GM21390 (cell line): Measurements from ENCODE around the gene PRKCB.
A peak's percentile ranks its signal among the peaks of the same experiment; 100 is the strongest.
"Not testable (repeated sequence)": the region's sequence is repeated elsewhere in the genome, so short reads cannot be mapped to it uniquely, and the experiment has no call there.

ENCODE experiments used
- ATAC-seq: cut with Tn5 transposase; IDR thresholded peaks from one replicate; pipeline ENCODE4 v1.9.1; 2021; ENCODE audit not compliant: unreplicated experiment

Gene PRKCB

GRCh38 chr16:24075931-24076716 is 240.3 kb downstream of the PRKCB start:
- ATAC-seq, result peak; percentile 62

GRCh38 chr16:24077292-24077691 is 241.5 kb downstream of the PRKCB start:
- no peak for ATAC-seq

GRCh38 chr16:24077966-24078365 is 242.2 kb downstream of the PRKCB start:
- no peak for ATAC-seq

GRCh38 chr16:24085666-24086065 is 249.9 kb downstream of the PRKCB start:
- ATAC-seq, result no peak

GRCh38 chr16:24087891-24088410 is 252.2 kb downstream of the PRKCB start:
- no peak for ATAC-seq

GRCh38 chr16:24088767-24089166 is 253.0 kb downstream of the PRKCB start:
- no peak for ATAC-seq

GRCh38 chr16:24091125-24091524 is 255.3 kb downstream of the PRKCB start:
- no peak for ATAC-seq

- ATAC-seq, result no peak
Measured at GRCh38 chr16:24093049-24093448, 257.3 kb downstream of the PRKCB start.

GRCh38 chr16:24094660-24095059 is 258.9 kb downstream of the PRKCB start:
- ATAC-seq, result no peak

GRCh38 chr16:24098896-24099295 is 263.1 kb downstream of the PRKCB start:
- no peak for ATAC-seq

GRCh38 chr16:24101431-24101830 is 265.6 kb downstream of the PRKCB start:
- ATAC-seq, result no peak

GRCh38 chr16:24102209-24102660 is 266.5 kb downstream of the PRKCB start:
- no peak for ATAC-seq

- ATAC-seq, result not testable (repeated sequence)
Measured at GRCh38 chr16:24105471-24105870, 269.7 kb downstream of the PRKCB start.

GRCh38 chr16:24108090-24108489 is 272.3 kb downstream of the PRKCB start:
- not testable (repeated sequence) for ATAC-seq

- no peak for ATAC-seq
Measured at GRCh38 chr16:24111724-24112302, 276.0 kb downstream of the PRKCB start.

- ATAC-seq, result no peak
Measured at GRCh38 chr16:24113115-24113745, 277.4 kb downstream of the PRKCB start.

- no peak for ATAC-seq
Measured at GRCh38 chr16:24114876-24115275, 279.1 kb downstream of the PRKCB start.

GRCh38 chr16:24116046-24116776 is 280.4 kb downstream of the PRKCB start:
- ATAC-seq, result no peak

GRCh38 chr16:24116989-24117388 is 281.2 kb downstream of the PRKCB start:
- ATAC-seq, result no peak

GRCh38 chr16:24117680-24118079 is 281.9 kb downstream of the PRKCB start:
- no peak for ATAC-seq

GRCh38 chr16:24118126-24118821 is 282.5 kb downstream of the PRKCB start:
- ATAC-seq, result no peak
